ENCODE results near the gene FOXD1.

The FOXD1 gene

DNA sequence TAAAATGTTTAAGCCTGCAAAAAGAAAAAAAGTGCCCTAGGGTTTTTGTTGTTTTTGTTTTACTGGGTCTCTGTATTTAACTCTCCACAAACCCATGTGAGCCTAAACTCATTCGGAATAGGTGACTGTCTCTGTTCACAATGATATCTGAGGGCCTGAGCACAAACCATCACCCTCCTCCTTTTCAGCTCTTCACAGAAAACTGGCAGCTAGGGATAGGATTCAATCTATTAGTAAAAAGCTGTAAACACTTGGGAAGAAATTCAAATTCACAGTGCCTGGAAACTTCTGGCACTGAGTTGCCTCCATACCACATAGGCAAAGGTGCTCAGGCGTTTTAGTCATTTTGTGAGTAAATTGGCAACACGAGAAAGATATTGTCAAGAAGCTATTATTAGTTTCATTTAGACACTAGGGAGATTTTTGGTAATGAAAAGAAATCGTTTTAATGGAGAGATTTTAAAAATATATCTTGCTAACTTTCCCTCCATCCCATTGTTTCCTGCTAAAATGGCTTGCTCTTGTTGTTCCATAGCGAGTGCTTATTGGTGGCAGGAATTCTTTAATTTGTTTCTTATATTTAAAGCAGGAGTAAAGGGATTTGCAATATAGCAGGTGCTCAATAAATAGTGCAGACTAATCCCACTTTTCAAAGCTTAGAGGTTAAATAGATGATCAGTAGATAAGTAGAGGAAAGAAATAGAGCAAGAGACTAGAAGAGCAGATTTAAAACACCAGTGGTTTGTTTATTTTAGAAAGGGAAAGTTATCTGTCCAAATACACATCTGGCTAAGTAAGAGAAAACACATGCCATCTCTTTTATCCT is 9.7 kb downstream of the FOXD1 start:
- no peak for DNase-seq

- DNase-seq: no peak
Observed at GRCh38 chr5:73437777-73438644, 10.6 kb downstream of the FOXD1 start.

- DNase-seq: no peak
Observed at GRCh38 chr5:73437101-73437776, 11.3 kb downstream of the FOXD1 start.

GRCh38 chr5:73436535-73437100 is 12.0 kb downstream of the FOXD1 start:
- DNase-seq: no peak

DNA sequence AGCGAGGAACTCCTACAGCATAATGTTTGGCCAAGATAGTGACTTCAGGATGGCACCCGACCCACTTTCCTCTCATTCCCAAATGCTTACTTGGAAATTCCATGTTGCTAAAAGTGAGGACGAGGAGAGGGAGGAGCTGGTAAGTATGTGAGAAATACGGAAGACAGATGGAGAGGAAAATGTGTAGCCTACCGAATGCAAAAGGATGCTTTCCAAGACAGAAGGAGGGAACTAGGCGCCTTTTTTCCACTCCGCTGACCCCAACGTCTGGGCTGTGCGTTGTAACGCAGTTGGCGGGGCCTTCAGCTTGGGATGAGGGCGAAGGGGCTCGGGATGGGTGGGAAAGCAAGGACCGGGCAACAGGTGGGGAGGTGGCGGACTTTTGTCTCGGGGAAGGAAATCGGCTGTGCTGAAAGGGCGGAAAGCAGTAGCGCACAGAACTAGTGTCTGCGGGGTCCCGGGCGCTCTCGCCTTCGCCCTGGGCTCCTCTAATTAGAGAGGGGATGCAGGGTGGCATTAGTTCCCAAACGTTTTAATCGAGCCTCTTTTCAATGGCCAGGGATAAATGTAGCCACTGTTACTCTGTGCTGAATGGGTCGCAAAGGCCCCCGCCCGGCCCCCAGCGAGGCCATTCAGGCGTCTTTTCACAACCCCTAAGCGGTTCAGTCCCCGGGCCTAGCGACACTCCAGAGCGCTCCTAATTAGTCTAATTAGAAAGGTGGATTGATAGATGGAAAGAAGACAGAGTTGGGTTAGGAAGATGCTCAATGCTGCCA is 12.6 kb downstream of the FOXD1 start:
- DNase-seq: no peak

GRCh38 chr5:73434907-73435306 is 13.7 kb downstream of the FOXD1 start:
- no peak for DNase-seq

- no peak for DNase-seq
Observed at GRCh38 chr5:73434461-73434860, 14.1 kb downstream of the FOXD1 start.

DNA sequence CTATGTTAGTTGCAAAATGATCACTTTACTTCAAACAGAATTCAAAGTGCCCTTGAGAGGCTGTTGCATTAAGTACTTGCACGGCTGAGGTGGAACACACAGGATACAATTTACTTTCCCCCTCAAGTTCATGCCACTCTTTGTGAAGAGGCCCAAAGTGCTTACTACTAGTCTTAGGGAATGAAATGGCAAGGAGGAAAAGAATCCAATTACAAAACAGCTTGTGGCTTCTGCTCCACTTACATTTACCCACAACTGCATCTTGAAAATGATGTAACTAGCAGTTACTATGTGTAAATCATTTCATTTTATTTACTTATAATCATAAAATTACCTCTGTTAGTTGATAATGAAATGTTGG is 14.6 kb downstream of the FOXD1 start:
- no peak for DNase-seq

- no peak for DNase-seq
Observed at GRCh38 chr5:73433272-73433981, 15.2 kb downstream of the FOXD1 start.

GRCh38 chr5:73431204-73431851 is 17.2 kb downstream of the FOXD1 start:
- no peak for DNase-seq

- DNase-seq: no peak
Observed at GRCh38 chr5:73426034-73426433, 22.5 kb downstream of the FOXD1 start.

DNA sequence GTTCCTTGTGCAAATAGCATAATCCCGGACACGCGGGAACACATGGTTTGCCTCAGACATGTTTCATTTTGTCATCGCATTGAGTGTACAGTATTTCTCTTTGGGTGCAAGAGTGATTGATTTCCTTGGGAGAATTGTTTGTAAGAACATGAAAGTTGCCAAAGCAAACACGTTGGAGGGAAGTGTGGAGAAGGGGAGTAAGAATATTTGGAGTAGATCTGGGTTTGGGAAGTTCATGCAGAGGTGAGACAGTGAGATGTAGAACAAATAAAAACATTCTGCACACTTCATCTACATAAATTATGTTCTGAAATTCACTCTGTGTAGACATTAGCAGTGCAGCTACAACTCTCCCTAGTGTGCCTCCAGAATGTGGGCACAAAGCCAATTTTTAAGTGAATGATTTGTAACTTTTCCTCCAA is 24.0 kb downstream of the FOXD1 start:
- no peak for DNase-seq

GRCh38 chr5:73422164-73422563 is 26.4 kb downstream of the FOXD1 start:
- no peak for DNase-seq

- DNase-seq: no peak
Observed at GRCh38 chr5:73420666-73421065, 27.9 kb downstream of the FOXD1 start.

DNA sequence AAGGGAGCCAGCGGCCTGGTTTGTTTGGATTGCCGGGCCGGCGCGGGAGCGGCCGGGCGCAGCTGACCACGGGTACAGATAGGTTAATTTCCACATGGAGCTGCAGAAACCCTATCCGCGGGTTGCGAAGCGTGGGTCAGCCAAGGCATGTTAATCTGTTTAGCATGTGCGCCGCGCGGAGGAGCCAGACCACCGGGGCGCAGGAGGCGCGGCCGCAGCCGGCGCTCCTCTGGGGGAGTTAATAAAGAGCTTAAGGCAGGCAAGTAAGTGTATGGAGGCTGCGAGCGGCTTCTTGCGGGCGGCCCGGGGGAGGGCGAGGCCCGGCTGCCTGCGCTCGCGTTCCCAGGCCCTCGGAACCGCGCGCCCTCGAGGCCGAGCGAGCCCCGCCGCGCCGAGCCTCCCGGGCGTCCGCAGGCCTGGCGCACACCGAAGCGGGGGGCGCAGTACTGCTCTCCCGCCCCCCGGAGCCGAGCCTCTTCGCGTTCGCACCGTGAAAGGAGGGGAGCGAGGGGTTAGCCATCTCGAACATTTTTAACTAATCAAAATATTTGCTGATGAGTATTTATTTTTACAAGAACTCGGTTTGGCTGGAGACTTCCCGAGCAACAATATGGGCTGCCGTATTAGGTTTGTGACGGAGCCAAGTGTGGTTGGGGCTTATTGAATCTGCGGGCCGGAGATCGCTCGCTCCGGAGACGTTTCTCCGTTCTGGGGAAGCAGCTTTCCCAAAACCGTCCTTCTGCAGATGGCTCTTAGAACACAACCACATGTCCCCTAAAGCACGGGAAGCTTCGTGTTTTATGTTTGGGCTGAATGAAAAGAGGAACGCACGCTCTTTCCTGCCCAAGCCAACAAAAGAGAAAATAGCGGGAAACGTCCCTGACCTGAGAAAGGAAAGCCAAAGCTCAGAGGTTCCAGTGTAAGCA is 28.8 kb downstream of the FOXD1 start:
- DNase-seq: no peak

GRCh38 chr5:73419117-73419464 is 29.5 kb downstream of the FOXD1 start:
- no peak for DNase-seq

- no peak for DNase-seq
Observed at GRCh38 chr5:73418244-73418691, 30.3 kb downstream of the FOXD1 start.

DNA sequence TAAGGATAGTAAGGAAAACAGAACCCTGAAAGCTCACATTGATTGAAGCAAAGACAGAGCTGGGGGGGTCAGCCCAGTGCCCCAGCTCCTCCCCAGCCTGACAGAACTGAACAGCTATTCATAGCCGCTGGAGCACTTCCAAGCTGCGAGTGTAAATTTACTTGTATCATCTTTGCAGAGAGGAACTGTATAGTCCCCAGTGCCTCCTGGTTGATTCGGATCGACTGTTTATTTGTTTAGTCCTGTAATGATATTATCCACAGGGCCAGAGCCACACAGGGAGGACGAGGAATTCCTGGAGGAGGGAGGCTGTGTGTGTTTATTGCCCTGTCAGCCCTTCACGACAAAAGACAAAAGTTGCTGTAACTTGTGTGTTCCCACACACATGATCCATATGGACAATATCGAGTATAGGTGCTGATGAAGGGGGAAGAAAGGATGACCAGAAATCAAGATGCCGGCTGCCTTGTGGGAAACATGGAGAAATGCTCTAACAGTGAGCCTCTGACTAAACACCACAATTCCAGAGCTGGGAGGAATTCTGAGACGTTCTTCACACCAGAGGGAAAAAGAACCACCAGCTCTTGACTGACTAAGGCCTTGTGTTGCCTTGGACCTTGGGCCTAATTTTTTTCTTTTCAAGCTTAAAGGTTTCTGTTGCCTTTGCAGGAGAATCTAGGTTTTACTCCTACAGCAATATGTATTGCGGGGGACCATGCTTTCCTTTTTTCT is 31.1 kb downstream of the FOXD1 start:
- no peak for DNase-seq

GRCh38 chr5:73415617-73416016 is 33.0 kb downstream of the FOXD1 start:
- DNase-seq: no peak
